ENCODE results near the gene NR2C2. TPM values are rescaled to one million over a fixed set of nuclear protein-coding genes. Genes with fewer than 3 reads are reported as not detected.

Gene NR2C2
- total RNA-seq, 1 experiment from 2014 or later = 50.8 TPM

GRCh38 chr3:14913926-14914778, 33.2 kb upstream of the NR2C2 start:
- Mint-ChIP-seq H3K4me1 (peaks cover 6% of the 10 kb centered on the region), H3K36me3 (no peaks in the 10 kb centered on the region), H3K9me3 (no peaks in the 10 kb centered on the region), H3K27me3 (ENCODE audit: low read depth) (no peaks in the 10 kb centered on the region), H3K27ac (no peak overlapping the region), H3K4me3 (no peak overlapping the region)
- TF ChIP-seq RORB (CRISPR knock-in tag; IDR thresholded peaks at IDR 0.05) = no peak
- ATAC-seq (peak; percentile 67), DNase-seq (ENCODE audit: low spot score) (peak; percentile 46)
- POLR2A ChIA-PET = interaction anchor here (0.6 kb wide), 1 partner anchor 66 kb away, joined by 4 read pairs; no protein-coding TSS in a partner anchor
- CTCF ChIA-PET = interaction anchor here (0.5 to 4.8 kb wide), 25 partner anchors 11 to 405 kb away, joined by 3 to 52 read pairs (median 4); no protein-coding TSS in a partner anchor

DNA sequence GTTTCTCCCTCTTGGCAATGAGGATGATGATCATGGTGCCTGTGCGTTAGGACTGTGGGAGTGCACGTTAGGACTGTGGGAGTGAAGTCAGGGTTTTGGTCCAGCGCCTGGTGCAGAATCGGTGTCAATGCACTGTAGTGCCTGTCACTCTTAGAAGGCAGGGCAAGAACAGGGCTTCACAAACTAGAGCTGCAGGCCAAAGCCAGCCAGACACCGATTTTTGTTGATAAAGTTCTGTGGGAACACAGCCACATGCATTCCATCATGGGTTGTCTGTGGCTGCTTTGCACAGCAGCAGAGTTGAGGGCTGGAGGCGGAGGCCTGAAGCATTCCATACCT, 32.6 kb upstream of the NR2C2 start:
- Mint-ChIP-seq H3K36me3 (no peaks in the 10 kb centered on the region), H3K9me3 (no peaks in the 10 kb centered on the region), H3K4me3 (no peak overlapping the region), H3K4me1 (peaks cover 6% of the 10 kb centered on the region), H3K27ac (no peak overlapping the region), H3K27me3 (ENCODE audit: low read depth) (no peaks in the 10 kb centered on the region)
- DNase-seq (ENCODE audit: low spot score) (no peak), ATAC-seq (no peak)
- CTCF ChIA-PET = interaction anchor here (0.5 to 4.8 kb wide), 21 partner anchors 10 to 241 kb away, joined by 3 to 52 read pairs (median 4); no protein-coding TSS in a partner anchor
- POLR2A ChIA-PET = interaction anchor here (0.6 kb wide), 1 partner anchor 66 kb away, joined by 4 read pairs; no protein-coding TSS in a partner anchor
- TF ChIP-seq TCF7 (CRISPR knock-in tag; IDR thresholded peaks at IDR 0.05; ENCODE audit: low read depth) = no peak
- TF ChIP-seq ZNF396 (CRISPR knock-in tag; IDR thresholded peaks at IDR 0.05; ENCODE audit: borderline replicate concordance) = no peak

DNA sequence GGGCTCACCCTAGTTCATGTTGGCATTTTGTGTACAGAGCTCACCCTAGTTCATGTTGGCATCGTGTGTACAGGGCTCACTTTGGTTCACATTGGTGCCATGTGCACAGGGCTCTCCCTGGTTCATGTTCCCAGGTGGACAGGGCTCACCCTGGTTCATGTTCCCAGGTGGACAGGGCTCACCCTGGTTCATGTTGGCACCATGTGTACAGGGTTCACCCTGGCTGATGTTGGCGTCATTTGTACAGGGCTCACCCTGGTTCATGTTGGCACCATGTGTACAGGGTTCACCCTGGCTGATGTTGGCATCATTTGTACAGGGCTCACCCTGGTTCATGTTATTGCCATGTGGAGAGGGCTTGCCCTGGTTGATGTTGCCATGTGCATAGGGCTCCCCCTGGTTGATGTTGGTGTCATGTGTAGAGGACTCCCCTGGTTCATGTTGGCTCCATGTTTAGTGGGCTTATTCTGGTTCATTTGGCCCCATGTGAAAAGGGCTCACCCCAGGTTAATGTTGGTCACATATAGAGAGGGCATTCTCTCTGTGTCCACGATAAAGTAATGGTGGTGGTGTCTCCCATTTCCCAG, 31.7 kb upstream of the NR2C2 start:
- no peaks in the 10 kb centered on the region for H3K36me3 Mint-ChIP-seq
- DNase-seq (ENCODE audit: low spot score) (no peak), ATAC-seq (no peak)
- H3K27me3 Mint-ChIP-seq (ENCODE audit: low read depth) = no peaks in the 10 kb centered on the region
- POLR2A ChIA-PET = no interaction called here
- no peak overlapping the region for H3K27ac Mint-ChIP-seq
- CTCF ChIA-PET = interaction anchor here (1.1 to 4.8 kb wide), 4 partner anchors 124 to 242 kb away, joined by 3 to 52 read pairs (median 4); no protein-coding TSS in a partner anchor
- H3K4me1 Mint-ChIP-seq = peaks cover 6% of the 10 kb centered on the region
- H3K9me3 Mint-ChIP-seq = no peaks in the 10 kb centered on the region
- TF ChIP-seq MYBL2 (CRISPR knock-in tag; IDR thresholded peaks at IDR 0.05) = no peak
- TF ChIP-seq PRRX2 (CRISPR knock-in tag; IDR thresholded peaks at IDR 0.05) = no peak
- TF ChIP-seq, protein P1, sequence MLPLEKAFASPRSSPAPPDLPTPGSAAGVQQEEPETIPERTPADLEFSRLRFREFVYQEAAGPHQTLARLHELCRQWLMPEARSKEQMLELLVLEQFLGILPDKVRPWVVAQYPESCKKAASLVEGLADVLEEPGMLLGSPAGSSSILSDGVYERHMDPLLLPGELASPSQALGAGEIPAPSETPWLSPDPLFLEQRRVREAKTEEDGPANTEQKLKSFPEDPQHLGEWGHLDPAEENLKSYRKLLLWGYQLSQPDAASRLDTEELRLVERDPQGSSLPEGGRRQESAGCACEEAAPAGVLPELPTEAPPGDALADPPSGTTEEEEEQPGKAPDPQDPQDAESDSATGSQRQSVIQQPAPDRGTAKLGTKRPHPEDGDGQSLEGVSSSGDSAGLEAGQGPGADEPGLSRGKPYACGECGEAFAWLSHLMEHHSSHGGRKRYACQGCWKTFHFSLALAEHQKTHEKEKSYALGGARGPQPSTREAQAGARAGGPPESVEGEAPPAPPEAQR (CRISPR knock-in tag; IDR thresholded peaks at IDR 0.05) = no peak
- no peak for TF ChIP-seq NR3C1 (CRISPR knock-in tag; conservative IDR thresholded peaks at IDR 0.05; ENCODE audit: low read depth)
- no peak for TF ChIP-seq IRF1 (CRISPR knock-in tag; IDR thresholded peaks at IDR 0.05)
- no peak for TF ChIP-seq ESRRA (CRISPR knock-in tag; IDR thresholded peaks at IDR 0.05; ENCODE audit: borderline replicate concordance)
- TF ChIP-seq, protein P2, sequence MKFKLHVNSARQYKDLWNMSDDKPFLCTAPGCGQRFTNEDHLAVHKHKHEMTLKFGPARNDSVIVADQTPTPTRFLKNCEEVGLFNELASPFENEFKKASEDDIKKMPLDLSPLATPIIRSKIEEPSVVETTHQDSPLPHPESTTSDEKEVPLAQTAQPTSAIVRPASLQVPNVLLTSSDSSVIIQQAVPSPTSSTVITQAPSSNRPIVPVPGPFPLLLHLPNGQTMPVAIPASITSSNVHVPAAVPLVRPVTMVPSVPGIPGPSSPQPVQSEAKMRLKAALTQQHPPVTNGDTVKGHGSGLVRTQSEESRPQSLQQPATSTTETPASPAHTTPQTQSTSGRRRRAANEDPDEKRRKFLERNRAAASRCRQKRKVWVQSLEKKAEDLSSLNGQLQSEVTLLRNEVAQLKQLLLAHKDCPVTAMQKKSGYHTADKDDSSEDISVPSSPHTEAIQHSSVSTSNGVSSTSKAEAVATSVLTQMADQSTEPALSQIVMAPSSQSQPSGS (CRISPR knock-in tag; IDR thresholded peaks at IDR 0.05; ENCODE audit: borderline replicate concordance, low read depth) = no peak
- TF ChIP-seq, protein P3, sequence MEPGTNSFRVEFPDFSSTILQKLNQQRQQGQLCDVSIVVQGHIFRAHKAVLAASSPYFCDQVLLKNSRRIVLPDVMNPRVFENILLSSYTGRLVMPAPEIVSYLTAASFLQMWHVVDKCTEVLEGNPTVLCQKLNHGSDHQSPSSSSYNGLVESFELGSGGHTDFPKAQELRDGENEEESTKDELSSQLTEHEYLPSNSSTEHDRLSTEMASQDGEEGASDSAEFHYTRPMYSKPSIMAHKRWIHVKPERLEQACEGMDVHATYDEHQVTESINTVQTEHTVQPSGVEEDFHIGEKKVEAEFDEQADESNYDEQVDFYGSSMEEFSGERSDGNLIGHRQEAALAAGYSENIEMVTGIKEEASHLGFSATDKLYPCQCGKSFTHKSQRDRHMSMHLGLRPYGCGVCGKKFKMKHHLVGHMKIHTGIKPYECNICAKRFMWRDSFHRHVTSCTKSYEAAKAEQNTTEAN (CRISPR knock-in tag; IDR thresholded peaks at IDR 0.05) = no peak
- TF ChIP-seq, protein P4, sequence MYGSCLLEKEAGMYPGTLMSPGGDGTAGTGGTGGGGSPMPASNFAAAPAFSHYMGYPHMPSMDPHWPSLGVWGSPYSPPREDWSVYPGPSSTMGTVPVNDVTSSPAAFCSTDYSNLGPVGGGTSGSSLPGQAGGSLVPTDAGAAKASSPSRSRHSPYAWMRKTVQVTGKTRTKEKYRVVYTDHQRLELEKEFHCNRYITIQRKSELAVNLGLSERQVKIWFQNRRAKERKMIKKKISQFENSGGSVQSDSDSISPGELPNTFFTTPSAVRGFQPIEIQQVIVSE (CRISPR knock-in tag; IDR thresholded peaks at IDR 0.05; ENCODE audit: borderline replicate concordance) = no peak
- no peak for TF ChIP-seq AFF4 (CRISPR knock-in tag; IDR thresholded peaks at IDR 0.05; ENCODE audit: borderline replicate concordance)
- no peak for TF ChIP-seq JUN (CRISPR knock-in tag; IDR thresholded peaks at IDR 0.05)
- H3K4me3 Mint-ChIP-seq = no peak overlapping the region
